Measurements from ENCODE around the gene EBF3.

EBF3 gene

GRCh38 chr10:129887986-129888783 lies 75.9 kb downstream of the EBF3 start:
- DNase-seq (ENCODE audit: low spot score), result no peak

GRCh38 chr10:129887381-129887905 lies 76.6 kb downstream of the EBF3 start:
- DNase-seq (ENCODE audit: low spot score), result no peak

- no peak for DNase-seq (ENCODE audit: low spot score)
Measured at GRCh38 chr10:129886263-129886662, 77.8 kb downstream of the EBF3 start.

GRCh38 chr10:129885526-129885925 lies 78.5 kb downstream of the EBF3 start:
- no peak for DNase-seq (ENCODE audit: low spot score)

- no peak for DNase-seq (ENCODE audit: low spot score)
Measured at GRCh38 chr10:129884398-129885078, 79.5 kb downstream of the EBF3 start.

- DNase-seq (ENCODE audit: low spot score), result no peak
Measured at GRCh38 chr10:129883626-129884397, 80.3 kb downstream of the EBF3 start.

GRCh38 chr10:129883029-129883428 lies 81.0 kb downstream of the EBF3 start:
- DNase-seq (ENCODE audit: low spot score), result no peak

- no peak for DNase-seq (ENCODE audit: low spot score)
Measured at GRCh38 chr10:129882291-129883010, 81.6 kb downstream of the EBF3 start.

- DNase-seq (ENCODE audit: low spot score), result no peak
Measured at GRCh38 chr10:129881641-129882040, 82.4 kb downstream of the EBF3 start.

GRCh38 chr10:129880191-129880870 lies 83.7 kb downstream of the EBF3 start:
- DNase-seq (ENCODE audit: low spot score), result no peak

- DNase-seq (ENCODE audit: low spot score), result no peak
Measured at GRCh38 chr10:129879655-129880054, 84.4 kb downstream of the EBF3 start.

GRCh38 chr10:129878835-129879234 lies 85.2 kb downstream of the EBF3 start:
- DNase-seq (ENCODE audit: low spot score), result no peak

GRCh38 chr10:129877773-129878371 lies 86.2 kb downstream of the EBF3 start:
- peak; percentile 40 for DNase-seq (ENCODE audit: low spot score)

GRCh38 chr10:129876838-129877237 lies 87.2 kb downstream of the EBF3 start:
- no peak for DNase-seq (ENCODE audit: low spot score)

GRCh38 chr10:129875993-129876726 lies 87.9 kb downstream of the EBF3 start:
- DNase-seq (ENCODE audit: low spot score), result no peak

- no peak for DNase-seq (ENCODE audit: low spot score)
Measured at GRCh38 chr10:129873351-129873750, 90.7 kb downstream of the EBF3 start.

GRCh38 chr10:129871966-129872365 lies 92.1 kb downstream of the EBF3 start:
- DNase-seq (ENCODE audit: low spot score), result no peak

GRCh38 chr10:129870961-129871621 lies 93.0 kb downstream of the EBF3 start:
- peak; percentile 66 for DNase-seq (ENCODE audit: low spot score)

GRCh38 chr10:129870474-129870757 lies 93.7 kb downstream of the EBF3 start:
- no peak for DNase-seq (ENCODE audit: low spot score)

All from GM03348 (cell line).